Stimulated activated CD8-positive, alpha-beta memory T cell treated with anti-CD3 and anti-CD28 coated beads, Interleukin-15, amount 100 ng/mL, for 1 hour (primary cell): ENCODE measurements around the gene AHDC1.

Source experiments
- DNase-seq: peaks from one replicate; pipeline ENCODE4 v3.0.0-alpha.2; 2020; ENCODE audit warnings: low read depth

The AHDC1 gene

DNA sequence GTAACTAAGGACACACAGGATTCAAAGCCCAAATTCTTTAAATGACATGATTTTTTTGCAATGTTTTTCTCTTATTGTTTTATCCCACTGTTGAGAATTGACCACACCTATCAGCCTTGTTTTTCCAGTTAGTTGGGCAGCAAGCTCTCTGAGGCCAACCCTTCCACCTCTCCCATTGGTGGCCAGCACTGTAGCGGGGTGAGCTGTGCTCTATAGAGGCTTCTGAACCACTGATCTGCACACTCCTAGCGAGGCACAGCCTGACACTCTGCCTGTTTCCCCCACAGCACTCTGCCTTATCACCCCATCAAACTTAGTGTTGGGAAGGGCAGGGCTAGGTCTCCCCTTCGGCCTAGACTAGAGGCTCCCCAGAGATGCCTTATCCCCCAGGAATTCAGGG, 19.5 kb downstream of the AHDC1 start:
- no peak for DNase-seq

DNA sequence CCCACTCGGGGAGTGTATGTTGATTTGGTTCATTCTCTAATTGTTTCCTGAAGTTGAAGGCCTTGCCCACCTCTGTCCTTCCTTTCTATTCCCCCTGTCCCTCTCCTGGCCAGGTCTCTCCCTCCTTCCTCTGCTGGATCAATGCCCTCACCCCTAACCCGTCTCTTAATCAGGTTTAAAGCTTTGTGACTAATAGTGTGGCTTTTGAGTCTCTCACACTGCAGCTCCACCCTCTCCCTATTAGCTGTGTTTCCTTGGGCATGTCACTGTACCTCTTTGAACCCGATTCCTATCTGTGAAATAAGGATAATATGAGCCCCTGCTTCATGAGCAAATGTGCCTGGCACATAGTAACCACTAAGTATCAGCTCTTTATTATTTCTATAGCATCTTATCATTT, 20.5 kb downstream of the AHDC1 start:
- DNase-seq = no peak

DNA sequence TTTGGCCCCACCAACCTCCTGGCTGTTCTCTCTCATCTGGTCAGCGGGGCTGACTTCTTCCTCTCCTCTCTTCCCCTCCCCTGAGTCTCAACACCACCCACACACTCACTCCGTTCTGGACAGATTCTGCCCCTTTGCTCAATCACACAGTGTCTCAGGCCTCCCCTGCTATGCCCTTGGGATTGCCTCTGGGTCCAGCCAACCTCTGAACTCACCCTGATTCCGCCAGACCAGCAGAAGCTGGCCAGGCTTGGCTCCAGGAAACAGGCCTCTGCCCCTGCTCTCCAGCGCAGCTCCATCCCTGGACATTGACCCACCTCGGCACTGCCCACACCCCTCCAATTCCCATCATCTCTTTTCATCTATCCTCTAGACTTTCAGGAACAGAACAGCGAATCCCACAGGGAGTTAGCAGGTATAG, 22.1 kb downstream of the AHDC1 start:
- no peak for DNase-seq

DNA sequence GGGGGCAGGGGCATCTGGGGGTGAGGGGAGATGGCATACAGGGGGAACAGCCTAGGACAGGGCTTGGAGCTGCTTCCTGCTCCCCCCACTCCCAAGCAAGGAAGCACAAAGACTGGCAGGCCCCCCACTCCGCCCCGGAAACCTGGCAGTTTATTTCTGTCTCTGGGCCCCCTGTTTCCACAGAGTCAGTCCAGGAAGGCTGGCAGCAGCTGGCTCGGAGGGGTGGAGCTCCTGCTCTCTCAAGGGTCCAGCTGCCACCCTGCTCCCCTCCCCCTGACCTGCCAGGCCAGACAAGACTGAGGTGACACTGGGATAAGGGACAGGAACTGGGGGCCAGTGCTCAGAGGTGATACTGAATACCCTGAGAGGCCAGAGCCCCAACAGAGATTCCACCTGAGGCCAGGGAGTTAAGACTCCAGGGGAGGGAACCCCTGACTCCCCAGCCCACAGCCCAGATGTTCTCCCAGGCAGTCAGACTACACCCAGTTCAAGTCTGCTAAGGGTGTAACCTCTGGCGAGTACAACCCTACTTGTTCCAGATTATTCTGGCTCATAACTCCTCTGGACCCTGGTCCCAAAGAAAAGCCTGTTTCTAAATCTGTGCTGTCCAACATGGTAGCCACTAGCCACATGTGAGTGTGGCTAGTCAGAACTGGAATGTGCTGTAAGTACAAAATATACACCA, 26.3 kb downstream of the AHDC1 start:
- no peak for DNase-seq

DNA sequence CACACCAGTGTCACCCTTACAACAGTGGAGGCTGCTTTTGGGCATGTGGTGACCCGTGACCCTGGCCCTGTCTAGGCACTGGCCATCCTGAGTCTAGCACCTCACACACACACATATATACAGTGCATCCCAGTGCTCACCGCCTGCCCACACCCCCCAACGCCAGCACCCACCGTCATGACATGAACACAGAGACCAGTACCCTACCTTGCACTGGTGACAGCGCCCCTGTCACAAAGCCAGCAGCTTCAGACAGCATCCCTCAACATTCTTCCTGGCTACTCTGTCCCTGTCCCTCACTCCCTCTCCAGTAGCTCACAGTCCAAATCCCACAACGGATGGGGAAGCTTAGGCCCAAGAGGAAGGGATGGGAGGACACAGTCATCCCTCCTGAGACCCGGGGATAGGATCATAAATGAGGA, 27.1 kb downstream of the AHDC1 start:
- DNase-seq = no peak

DNA sequence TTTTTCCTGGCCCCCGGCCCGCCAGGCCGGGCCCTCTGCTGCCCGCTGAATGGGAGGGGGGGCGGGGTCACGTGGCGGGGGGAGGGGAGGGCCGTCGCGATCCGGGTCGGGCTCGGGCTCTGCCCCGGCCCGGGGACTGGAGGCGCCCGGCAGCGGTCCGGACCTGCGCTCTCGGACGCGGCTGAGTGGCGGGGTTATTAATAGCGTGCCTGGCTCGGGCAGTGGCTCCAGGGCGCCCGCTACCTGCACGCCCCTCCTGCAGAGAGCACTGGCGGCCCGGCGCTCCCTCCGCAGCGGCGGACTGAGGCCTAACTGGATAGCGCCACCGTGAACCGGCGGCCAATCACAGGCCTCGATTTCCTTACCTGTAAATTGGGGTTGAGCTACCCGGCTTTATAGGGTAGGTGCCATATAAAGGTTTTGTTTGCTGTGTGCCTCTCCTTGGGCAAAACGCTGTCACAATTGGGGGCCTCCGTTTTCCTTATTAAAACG, 28.1 kb downstream of the AHDC1 start:
- DNase-seq = no peak

DNA sequence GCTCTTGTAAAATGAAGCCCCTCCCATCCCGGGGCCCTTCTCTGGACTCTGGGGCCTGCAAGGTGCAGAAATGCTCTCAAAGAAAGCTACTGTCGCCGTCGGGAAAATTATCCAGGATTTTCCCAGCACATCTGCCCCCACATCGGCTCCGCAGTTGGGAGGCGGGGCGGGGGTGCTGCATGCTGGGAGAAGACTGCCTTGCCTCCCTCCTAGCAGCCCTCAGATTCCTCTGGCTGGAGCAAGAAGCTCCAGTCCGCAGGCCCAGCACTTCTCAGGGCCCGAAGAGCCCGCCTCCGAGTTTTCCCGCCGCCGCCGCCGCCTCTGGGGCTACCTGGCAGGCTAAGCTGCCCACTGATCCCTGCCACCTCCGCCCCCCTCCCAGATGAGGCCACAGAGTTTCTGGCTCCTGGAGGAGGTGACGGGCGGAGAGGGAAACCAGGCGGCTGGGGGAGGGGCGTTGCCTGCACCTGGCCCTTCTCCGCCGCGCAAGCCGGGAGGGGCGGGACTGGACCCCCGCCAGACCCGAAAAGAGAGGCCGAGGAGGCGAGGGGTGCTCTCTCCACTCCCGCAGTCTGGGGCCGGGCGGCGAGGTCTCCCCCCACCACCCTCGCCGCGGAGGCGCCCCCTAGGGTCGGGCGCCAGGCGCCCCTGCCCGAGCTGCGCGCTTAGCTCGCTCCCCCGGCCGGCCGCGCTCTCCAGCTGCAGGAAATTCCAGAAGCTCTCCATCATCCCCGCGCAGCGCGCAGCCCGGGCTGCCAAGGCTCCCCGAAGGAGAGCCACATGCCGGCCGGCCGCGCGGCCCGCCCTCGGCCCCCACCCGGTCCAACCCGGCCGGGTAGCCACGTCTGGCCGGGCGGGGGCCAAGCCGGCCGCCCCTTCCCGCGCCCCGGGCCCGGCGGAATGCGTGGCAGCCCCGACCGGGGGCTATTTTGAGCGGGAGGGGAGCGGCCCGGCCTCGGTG, 28.8 kb downstream of the AHDC1 start:
- no peak for DNase-seq

DNA sequence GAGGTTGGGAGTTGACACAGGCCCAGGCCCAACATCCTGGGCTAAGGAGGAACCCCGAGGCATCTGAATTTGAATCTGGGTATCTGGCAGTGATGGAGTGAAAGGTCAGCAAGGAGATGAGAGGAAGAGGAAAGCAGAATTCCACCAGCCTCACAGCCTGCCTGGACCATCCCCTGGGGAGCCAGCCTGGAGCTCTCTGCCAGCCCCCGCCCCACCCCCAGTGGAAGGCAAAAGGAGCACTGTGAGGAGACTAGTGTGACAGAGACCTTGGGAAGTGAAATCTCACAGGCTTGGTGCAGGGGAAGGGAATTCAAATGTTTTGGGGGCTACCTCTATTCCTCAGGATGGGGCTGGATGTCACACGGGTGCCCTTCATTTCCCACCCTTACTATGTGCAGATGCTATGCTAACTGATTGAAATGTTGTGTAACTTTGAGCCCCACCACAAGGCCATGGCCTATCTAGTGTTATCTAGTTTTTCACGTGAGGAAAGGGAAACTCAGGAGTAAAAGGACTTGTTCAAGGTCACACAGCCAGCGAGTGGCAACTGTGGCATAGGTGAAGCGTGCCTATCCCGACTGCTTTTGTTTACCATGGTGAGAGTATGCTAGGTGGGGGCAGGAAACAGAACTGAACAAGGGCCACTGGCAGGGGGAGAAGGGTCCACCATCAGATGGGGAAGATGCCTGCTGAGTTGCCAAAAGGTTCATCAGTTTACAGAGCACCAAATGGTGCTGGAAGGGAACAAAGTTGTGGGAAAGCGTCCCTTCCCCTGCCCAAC, 29.8 kb downstream of the AHDC1 start:
- no peak for DNase-seq

DNA sequence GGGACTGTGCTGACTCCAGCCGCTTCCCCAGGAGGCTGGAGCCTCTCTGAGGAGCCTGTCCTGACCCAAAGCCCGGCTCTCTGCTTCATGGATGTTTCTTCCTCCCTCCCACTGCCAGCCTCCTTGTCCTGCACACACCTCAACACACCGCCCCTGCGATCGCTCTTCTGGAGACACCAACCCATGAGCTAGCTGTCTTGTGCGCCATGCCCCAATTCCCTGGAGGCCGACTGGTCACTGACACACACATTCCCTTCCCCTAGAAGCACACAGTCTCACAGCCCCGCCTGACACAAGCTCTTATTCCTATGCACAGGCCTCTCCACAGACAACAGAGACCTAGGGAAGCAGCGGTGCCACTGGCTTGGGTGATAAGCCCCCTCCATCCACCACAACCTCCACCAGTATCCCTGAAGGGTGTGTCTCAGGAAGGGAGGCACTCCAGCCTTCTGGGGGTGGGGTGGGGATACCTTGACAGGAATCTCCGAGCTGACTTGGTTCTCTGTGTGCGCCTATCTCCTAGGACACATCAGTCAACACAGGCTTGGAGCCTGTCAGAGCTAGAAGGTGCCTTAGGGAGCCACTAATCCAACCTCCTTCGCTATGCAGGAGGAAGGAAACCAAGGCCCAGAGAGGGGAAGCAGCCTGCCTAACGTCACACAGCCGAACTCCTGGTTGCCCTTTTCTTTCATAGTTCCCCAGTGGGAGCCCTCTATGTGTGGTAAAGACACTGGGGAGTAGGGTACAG, 31.1 kb downstream of the AHDC1 start:
- DNase-seq = no peak

DNA sequence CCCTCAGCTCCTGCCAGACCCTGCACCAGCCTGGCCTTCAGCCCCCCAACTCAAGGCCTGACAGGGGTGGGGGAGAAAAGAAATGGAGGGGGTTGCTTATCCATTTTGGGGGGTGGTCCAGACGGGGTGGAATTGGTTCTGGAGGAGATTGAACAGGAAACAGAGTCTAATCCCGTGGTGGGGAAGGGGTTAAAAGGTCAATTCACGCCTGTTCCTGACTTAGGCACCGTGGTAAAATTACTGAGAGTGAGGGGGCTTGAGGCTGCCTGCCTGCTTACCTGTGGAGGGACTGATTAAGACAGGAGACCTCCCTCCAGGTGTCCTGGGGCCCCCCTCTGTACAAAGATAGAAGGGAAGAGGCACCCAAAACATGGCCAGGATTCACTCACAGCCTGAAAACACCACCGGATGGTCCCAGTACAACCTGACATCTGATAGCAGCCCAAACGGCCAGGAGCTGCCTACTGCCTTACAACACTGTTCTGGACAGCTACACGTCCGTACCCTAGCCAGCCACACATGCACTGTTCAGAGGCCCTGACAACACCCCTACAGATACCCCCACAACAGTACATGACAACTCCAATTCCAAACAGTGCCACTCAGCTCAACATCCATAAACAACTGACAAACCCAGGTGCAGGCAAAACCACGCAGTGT, 31.8 kb downstream of the AHDC1 start:
- DNase-seq = no peak

DNA sequence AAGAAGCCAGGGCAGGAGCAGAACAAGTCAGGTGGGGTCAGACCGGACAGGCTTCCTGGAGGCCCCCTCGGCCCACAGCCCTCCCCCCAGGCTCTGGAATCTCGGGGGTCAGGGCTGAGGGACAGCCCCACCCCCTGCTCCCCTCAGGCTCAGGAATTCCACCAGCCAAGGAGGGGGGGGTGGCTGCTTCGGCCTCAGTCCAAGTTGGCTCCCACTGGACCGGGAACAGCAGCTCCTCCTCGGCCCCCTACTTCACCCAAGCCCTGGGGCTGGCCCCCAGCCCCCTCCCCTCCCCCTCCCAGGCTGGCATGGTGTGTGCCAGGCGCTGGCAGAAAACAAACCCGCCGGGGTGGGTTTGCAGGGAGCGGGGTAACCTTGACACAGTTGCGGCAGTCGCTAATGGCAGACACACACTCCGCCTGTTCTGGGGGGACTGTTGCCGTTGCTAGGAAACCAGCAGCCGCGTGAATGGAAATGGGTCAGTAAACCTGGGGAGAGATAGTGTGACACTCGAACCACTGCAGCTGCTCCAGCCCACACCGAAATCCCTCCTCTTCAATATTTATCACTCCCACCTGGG, 32.4 kb downstream of the AHDC1 start:
- DNase-seq = no peak

DNA sequence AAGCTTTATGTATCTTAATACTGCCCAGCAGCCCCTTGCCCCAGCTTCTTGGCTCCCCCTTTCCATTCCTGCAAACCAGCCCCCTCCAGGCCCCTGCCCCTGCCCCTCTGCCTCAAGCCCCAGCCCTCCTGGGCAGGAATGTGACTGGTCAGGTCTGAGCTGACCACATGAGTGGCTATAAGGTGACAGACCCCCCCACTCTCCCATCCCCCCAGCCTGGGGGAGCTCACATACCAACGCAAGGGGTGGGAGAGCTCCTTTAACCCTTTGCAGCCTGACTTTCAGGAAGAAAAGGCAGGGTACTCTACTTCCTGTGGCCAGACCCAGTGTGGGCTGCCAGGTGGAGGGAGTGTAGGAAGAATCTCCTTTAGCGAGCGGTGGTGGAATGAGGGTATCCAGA, 33.2 kb downstream of the AHDC1 start:
- no peak for DNase-seq

DNA sequence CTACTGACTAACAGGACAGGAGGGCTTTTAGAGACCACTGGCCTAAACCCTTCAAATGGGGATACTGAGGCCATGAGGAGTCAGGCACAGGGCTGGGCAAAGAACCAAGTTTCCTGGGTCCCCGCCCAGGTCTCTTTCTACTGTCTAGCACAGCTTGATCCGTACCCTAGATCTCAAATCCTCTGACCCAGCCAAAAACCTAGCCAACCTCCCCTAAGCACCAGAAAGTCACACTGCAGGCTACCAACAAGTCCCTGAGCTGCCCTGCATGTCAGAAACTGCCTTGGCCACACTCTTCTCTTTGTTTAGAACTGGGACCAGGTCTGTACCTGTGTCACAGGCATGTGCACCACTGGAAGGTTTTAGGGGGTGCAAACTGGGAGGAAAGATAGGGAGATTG, 33.6 kb downstream of the AHDC1 start:
- DNase-seq = no peak

DNA sequence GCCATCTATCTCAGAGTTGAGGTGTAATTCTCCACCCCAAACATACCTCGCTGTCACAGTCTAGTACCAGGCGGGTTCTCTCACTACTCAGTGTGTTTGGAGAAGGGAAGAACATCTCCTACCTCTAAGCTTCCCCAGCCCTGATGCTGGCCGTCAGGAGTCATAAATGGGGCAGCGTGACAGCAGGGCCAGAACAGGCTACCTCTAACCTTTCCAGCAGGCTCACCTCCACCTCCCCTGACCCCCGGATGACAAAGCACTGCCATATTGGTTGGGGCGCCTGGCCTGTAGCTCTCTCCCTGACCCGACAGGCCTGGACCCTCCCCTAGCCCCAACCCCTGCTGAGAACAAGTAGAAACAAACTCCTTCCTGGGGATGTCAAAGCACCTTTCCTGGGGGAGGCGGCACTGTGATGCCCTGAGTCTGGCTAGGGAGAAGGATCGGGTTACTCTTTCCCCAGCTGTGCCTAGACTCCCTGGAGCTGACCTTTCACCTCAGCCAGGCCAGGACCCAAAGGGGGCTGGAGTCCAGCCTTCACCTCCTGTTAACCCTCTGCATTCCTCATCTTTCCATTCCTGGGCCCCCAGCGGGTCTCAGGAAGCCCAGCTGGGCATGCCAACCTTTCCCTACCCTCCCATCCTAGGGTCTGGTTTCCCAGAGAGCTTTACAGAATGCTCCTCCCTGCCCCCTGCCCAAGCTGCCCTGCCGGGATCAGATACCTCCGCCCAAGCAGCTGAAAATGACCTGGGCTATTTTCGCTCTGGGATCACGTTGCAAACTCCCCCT, 34.2 kb downstream of the AHDC1 start:
- no peak for DNase-seq

DNA sequence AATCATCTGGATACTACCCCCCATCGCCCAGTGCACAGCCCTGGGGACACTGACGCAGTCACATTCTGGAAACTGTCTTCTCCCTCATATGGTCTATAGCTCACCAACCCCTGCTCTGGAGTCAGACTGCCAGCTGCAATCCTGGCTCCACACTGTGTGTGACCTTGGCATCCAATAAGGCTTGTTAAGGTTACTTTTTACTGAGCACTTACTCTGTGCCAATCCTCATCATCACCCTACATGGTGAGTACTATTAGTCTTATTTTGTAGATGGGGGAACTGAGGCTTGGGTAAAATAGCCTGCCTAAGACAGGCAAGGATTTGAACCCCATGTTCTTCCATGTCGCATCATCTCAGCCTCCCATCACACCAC, 34.9 kb downstream of the AHDC1 start:
- DNase-seq = no peak

DNA sequence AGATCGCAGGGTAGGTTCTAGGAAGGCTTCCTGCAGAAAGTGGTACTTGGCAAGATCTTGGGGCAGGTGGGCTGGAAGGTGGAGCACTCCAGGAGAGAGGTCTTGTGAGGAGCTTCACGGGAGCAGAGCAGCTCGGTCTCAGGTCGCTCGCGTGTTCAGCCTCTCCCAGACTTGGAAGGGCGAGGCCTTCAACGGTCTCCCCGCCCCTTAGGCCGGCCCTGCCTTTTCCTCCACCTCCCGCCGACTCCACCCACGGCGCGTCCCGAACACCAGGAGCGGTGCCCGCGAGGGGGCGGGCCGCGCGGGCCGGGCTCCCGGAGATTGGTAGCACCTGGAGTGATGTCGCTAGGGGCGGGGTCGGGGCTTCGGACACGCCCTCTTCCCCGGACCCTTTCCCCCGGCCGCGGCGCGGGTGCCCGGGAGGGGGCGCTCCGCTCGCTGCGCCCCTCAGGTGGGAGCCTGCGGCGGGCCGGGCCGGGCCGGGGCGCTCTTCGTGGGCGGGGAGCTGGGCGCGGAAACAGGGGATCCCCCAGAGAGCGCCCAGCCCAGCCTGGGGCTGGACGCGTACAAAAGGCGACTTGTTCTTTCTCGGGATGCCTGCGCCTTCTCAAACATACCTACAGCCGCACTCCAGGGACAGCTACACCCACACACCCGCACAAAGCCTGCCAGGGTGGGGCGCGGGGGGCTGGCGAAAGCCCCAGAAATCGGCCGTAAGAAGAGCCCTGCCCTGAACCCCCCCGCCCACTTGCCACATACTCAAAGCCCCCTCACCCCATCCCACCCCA, 35.5 kb downstream of the AHDC1 start:
- DNase-seq = peak; percentile 71

DNA sequence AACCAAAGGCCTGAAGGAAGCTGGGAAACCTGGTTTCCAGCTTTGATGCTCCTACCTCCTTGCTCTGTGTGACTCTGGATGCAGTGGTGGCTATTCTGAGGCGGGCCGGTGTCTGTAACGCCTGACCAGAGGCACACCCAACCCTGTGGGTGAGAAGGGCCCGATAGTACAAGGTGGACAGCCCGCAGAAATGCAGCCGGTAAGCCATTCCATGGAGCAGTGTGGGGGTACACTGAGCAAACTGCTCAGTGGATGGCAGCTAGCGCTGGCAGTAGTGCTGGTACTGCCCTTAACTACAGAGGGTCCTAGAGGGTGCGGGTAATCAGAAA, 36.0 kb downstream of the AHDC1 start:
- DNase-seq = no peak

DNA sequence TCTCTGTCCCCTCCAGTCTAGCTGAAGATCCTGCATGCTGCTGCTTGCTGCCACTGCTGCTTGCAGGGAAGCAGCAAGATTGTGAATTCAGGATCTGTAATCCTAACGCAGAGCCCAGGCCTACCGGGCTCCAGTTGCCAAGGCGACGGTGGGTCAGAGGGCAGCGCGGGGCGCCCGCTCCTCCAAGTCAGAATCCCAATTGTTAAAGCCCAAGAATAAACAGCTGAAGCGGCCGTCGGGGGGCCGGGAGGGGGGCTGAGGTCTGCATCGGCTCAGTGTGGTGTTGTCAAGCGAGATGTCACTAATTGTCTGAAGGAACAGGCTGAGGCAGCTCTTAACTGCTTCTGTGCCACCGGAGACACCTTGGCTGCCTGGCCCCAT, 36.8 kb downstream of the AHDC1 start:
- no peak for DNase-seq

DNA sequence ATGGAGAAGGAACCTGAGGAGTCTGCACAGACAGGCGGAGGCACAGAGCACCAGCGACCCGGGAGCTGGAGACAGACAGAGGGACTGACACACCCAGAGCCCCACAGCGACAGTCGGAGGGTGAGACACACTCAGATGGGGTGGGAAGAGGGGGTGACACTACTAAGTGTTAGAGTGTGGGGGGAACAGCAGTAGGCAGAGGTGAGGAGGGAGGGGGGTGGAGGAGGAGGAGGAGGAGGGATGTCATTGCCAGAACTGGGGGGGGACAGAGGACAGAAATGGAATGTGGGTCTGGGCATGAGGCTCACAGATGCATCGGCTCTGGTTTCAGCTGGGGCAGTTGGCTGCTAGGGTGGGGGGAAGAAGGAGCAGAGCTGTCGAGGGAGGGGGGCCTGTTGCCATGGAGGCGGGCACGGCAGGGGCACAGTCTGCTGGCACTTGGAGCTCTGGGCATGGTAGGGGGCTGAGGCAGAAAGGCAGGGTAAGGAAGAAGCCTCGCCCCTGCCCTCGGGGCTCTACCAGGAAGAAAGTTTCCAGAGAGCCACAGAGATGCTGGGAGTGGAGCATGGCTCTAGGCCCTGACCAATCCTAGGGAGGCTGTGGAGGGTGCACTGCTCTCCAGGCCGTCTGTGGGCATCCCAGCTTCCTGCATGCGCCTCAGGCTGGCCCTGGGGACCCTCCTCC, 37.3 kb downstream of the AHDC1 start:
- no peak for DNase-seq
